Endothelial cell of umbilical vein (primary cell): ENCODE results near the gene RBMS3.

Experiments used
- EZH2 ChIP-seq: IDR thresholded peaks from 2 replicates; pipeline ENCODE4 v1.6.1; 2012; ENCODE audit warnings: borderline replicate concordance, low read depth, mild to moderate bottlenecking, moderate library complexity, low read length, inconsistent platforms; ENCODE audit not compliant: severe bottlenecking
- FOS ChIP-seq: IDR thresholded peaks from 2 replicates; pipeline ENCODE4 v1.6.1; 2011; ENCODE audit warnings: mild to moderate bottlenecking, low read length, moderate library complexity, borderline replicate concordance; ENCODE audit not compliant: insufficient read depth
- JUN ChIP-seq: IDR thresholded peaks from 2 replicates; pipeline ENCODE4 v1.6.1; 2011; ENCODE audit warnings: borderline replicate concordance, low read depth; ENCODE audit not compliant: insufficient read length, insufficient read depth
- POLR2A ChIP-seq: IDR thresholded peaks from 2 replicates; pipeline ENCODE4 v1.6.1; 2012; ENCODE audit warnings: low read depth, mild to moderate bottlenecking, control low read depth, low read length
- POLR2AphosphoS5 ChIP-seq: IDR thresholded peaks from 2 replicates; pipeline ENCODE4 v1.6.1; 2012; ENCODE audit warnings: low read depth, mild to moderate bottlenecking, control low read depth, low read length, moderate library complexity; ENCODE audit not compliant: insufficient read depth
- TF ChIP-seq, protein P1 (sequence below), 2 donors: IDR thresholded peaks; 1 replicate in 1 of 2; 2 replicates in 1 of 2; pipeline ENCODE4 v1.5.1; 2011; ENCODE audit warnings: low read length in 2 of 2, mild to moderate bottlenecking in 2 of 2, moderate library complexity in 2 of 2, control low read depth in 1 of 2, inconsistent platforms in 1 of 2, low read depth in 1 of 2; ENCODE audit not compliant: insufficient read depth in 1 of 2; ENCODE audit errors: extremely low read depth in 1 of 2

- TF ChIP-seq POLR2A (no peak), FOS (no peak), EZH2 (no peak), POLR2AphosphoS5 (no peak), JUN (no peak)
- TF ChIP-seq, protein P1, sequence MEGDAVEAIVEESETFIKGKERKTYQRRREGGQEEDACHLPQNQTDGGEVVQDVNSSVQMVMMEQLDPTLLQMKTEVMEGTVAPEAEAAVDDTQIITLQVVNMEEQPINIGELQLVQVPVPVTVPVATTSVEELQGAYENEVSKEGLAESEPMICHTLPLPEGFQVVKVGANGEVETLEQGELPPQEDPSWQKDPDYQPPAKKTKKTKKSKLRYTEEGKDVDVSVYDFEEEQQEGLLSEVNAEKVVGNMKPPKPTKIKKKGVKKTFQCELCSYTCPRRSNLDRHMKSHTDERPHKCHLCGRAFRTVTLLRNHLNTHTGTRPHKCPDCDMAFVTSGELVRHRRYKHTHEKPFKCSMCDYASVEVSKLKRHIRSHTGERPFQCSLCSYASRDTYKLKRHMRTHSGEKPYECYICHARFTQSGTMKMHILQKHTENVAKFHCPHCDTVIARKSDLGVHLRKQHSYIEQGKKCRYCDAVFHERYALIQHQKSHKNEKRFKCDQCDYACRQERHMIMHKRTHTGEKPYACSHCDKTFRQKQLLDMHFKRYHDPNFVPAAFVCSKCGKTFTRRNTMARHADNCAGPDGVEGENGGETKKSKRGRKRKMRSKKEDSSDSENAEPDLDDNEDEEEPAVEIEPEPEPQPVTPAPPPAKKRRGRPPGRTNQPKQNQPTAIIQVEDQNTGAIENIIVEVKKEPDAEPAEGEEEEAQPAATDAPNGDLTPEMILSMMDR (IDR thresholded peaks at IDR 0.05; ENCODE audit: extremely low read depth in 1 of 2, insufficient read depth in 1 of 2, low read depth in 1 of 2, low read length in 2 of 2): no peak
Measured at GRCh38 chr3:29721789-29722188, 440.9 kb downstream of the RBMS3 start.
